ENCODE measurements around the gene SPRED2.

- TF ChIP-seq, protein P1, sequence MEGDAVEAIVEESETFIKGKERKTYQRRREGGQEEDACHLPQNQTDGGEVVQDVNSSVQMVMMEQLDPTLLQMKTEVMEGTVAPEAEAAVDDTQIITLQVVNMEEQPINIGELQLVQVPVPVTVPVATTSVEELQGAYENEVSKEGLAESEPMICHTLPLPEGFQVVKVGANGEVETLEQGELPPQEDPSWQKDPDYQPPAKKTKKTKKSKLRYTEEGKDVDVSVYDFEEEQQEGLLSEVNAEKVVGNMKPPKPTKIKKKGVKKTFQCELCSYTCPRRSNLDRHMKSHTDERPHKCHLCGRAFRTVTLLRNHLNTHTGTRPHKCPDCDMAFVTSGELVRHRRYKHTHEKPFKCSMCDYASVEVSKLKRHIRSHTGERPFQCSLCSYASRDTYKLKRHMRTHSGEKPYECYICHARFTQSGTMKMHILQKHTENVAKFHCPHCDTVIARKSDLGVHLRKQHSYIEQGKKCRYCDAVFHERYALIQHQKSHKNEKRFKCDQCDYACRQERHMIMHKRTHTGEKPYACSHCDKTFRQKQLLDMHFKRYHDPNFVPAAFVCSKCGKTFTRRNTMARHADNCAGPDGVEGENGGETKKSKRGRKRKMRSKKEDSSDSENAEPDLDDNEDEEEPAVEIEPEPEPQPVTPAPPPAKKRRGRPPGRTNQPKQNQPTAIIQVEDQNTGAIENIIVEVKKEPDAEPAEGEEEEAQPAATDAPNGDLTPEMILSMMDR (IDR thresholded peaks at IDR 0.05; ENCODE audit: low read depth, low read length, missing input control): no peak
- no peak for TF ChIP-seq FOXA1 (IDR thresholded peaks at IDR 0.05)
Observed at GRCh38 chr2:65458999-65459398, 26.6 kb upstream of the SPRED2 start.
